Naive thymus-derived CD8-positive, alpha-beta T cell (primary cell): ENCODE data around the gene RAP2C. TPM values are rescaled to one million over a fixed set of nuclear protein-coding genes. Genes with fewer than 3 reads are reported as not detected.

Experiments used
- polyA plus RNA-seq, 3 donors: library from polyadenylated mRNA; unstranded; fragments of 300-500 nt; fragmentation: Illumina TruSeq; gene quantifications; one replicate each; pipeline ENCODE4 v1.2.3, GENCODE V29; 2021
- total RNA-seq, 8 experiments: library from RNA in 2 of 8; stranded (reverse) in 2 of 8; gene quantifications; one replicate each; pipeline ENCODE4 v1.2.3 and lab custom pipeline; 2021 to 2026

RAP2C gene
- total and polyA plus RNA-seq, 5 experiments from 2014 or later: 12.3 to 29.5 (median 23.9) TPM

Other genes starting within 250 kb of the RAP2C start
- gene STK26, start 196.1 kb downstream of the RAP2C start, total RNA-seq: 10 to 100 TPM; 55.9 to 57.6 TPM
- 10 to 100 TPM; 45.1 to 54.0 (median 50.6) TPM for gene STK26, start 196.1 kb downstream of the RAP2C start, polyA plus RNA-seq
- not detected for gene FRMD7, start 91.4 kb downstream of the RAP2C start, total RNA-seq
- not detected for gene FRMD7, start 91.4 kb downstream of the RAP2C start, polyA plus RNA-seq